Measurements from ENCODE around the gene MBD3L3.

DNA sequence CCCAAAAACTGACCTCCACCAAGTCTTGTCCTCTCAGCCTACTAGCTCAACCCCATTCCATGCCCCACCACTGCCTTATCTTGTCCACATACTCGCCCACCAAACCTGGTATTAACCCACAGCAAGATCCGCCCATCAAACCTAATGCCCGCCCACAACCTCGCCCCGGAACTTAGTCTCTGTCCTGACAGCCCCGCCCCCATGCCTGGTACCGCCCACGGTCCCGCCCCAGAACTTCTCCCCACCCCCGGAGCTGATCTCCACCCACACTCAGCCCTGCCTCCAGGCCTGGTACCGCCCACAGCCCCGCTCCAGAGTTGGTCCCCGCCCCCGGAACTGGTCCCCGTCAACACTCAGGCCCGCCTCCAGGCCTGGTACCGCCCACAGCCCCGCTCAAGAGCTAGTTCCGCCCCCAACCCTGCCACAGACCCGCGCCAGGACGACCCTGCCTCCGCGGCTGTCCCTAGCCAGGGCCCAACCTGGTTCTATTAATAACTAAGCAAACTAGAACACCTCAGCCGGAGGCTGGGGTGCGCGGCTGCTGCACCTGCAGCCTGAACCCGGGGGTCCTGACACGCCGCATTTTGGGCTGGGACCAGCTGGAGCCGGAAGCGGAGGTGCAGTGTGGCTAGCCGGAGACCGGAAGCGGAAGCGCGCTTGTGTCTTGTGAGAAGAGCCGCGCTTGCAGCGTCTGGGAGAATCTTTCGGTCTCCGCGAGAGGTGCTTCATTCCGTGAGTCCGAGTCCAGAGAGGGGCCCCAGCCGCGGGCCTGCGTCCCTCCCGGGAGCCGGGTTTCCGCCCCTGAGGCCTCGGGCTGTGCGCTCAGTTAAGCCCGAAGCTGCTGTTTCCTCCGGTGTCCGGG, 10.8 kb upstream of the MBD3L3 start, which contains the start of gene ZNF557:
- TF ChIP-seq, protein P1, sequence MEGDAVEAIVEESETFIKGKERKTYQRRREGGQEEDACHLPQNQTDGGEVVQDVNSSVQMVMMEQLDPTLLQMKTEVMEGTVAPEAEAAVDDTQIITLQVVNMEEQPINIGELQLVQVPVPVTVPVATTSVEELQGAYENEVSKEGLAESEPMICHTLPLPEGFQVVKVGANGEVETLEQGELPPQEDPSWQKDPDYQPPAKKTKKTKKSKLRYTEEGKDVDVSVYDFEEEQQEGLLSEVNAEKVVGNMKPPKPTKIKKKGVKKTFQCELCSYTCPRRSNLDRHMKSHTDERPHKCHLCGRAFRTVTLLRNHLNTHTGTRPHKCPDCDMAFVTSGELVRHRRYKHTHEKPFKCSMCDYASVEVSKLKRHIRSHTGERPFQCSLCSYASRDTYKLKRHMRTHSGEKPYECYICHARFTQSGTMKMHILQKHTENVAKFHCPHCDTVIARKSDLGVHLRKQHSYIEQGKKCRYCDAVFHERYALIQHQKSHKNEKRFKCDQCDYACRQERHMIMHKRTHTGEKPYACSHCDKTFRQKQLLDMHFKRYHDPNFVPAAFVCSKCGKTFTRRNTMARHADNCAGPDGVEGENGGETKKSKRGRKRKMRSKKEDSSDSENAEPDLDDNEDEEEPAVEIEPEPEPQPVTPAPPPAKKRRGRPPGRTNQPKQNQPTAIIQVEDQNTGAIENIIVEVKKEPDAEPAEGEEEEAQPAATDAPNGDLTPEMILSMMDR (conservative IDR thresholded peaks at IDR 0.05 in 1 of 2, IDR thresholded peaks at IDR 0.05 in 1 of 2; ENCODE audit: extremely low read depth in 1 of 2, insufficient read depth in 1 of 2, low read depth in 1 of 2, low read length in 2 of 2), result no peak
- no peak for TF ChIP-seq EZH2 (IDR thresholded peaks at IDR 0.05; ENCODE audit: borderline replicate concordance, low read length)

Measured in mammary epithelial cell (primary cell).